ENCODE results near the gene MASP2.

DNA sequence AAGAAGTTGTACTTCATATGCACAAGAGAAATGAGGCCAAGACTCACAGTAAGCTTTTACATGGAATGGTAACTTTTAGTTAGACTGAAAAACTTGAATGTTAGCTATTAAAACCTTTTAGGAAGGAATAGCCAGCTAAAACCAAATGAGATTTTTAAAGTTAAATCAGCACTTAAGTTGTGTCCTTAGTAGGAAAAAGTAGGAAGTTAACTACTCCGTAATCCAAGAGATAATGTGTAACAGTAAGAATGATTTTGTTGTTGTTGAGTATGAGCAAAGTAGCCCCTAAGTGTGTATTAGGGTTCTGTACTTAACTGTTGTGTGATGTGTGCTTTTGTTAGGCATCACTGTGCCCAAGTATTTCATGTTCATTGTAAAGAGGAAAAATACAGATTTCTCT lies 21.4 kb downstream of the MASP2 start:
- TF ChIP-seq SUZ12 (IDR thresholded peaks at IDR 0.05): no peak
- no peak for TF ChIP-seq NFRKB (IDR thresholded peaks at IDR 0.05)
- no peak for TF ChIP-seq ELF4 (IDR thresholded peaks at IDR 0.05)

Data from HEK293T (cell line).